Immature natural killer cell (primary cell): ENCODE measurements around the gene POU6F1. TPM values are rescaled to one million over a fixed set of nuclear protein-coding genes. Genes with fewer than 3 reads are reported as not detected.

ENCODE experiments used
- DNase-seq, 3 donors: peaks; one replicate each; pipeline ENCODE4 v3.0.0; 2022; ENCODE audit warnings: mixed read lengths in 1 of 3
- H3K27ac Mint-ChIP-seq, 6 donors: one replicate each; pipeline ENCODE4 v1.8.0; 2020; ENCODE audit warnings: mixed read lengths in 6 of 6, mild to moderate bottlenecking in 5 of 6, inconsistent platforms in 4 of 6, moderate library complexity in 3 of 6
- H3K27me3 Mint-ChIP-seq, 3 donors: one replicate each; pipeline ENCODE4 v1.8.0; 2020 to 2021; ENCODE audit warnings: low read depth in 3 of 3, mild to moderate bottlenecking in 3 of 3, mixed read lengths in 3 of 3, moderate library complexity in 3 of 3, inconsistent platforms in 1 of 3
- H3K36me3 Mint-ChIP-seq, 3 donors: one replicate each; pipeline ENCODE4 v1.8.0; 2020; ENCODE audit warnings: mixed read lengths in 3 of 3, inconsistent platforms in 2 of 3, mild to moderate bottlenecking in 2 of 3
- H3K4me1 Mint-ChIP-seq, 2 donors: one replicate each; pipeline ENCODE4 v1.8.0; 2020; ENCODE audit warnings: inconsistent platforms in 2 of 2, mild to moderate bottlenecking in 2 of 2, mixed read lengths in 2 of 2, moderate library complexity in 1 of 2
- H3K4me3 Mint-ChIP-seq, 5 donors: one replicate each; pipeline ENCODE4 v1.8.0; 2020; ENCODE audit warnings: mild to moderate bottlenecking in 5 of 5, mixed read lengths in 5 of 5, inconsistent platforms in 3 of 5, moderate library complexity in 3 of 5
- H3K9me3 Mint-ChIP-seq, 6 donors: one replicate each; pipeline ENCODE4 v1.8.0; 2020; ENCODE audit warnings: mild to moderate bottlenecking in 6 of 6, mixed read lengths in 6 of 6, inconsistent platforms in 4 of 6, moderate library complexity in 3 of 6
- polyA plus RNA-seq, 3 donors: library from polyadenylated mRNA; unstranded; fragments of 300-500 nt; fragmentation: Illumina TruSeq; gene quantifications; one replicate each; pipeline ENCODE4 v1.2.3, GENCODE V29; 2021

POU6F1 gene
- polyA plus RNA-seq, 3 donors from 2014 or later, result 0.78 to 1.8 (median 0.86) TPM

GRCh38 chr12:51185171-51185717 is 32.6 kb downstream of the POU6F1 start:
- Mint-ChIP-seq H3K27me3 (peaks cover 0 to 4% (median 0%) of the 10 kb centered on the region in 3 donors), H3K36me3 (peaks cover 0 to 4% (median 0%) of the 10 kb centered on the region in 3 donors), H3K9me3 (no peaks in the 10 kb centered on the region), H3K4me3 (no peak overlapping the region), H3K27ac (no peak overlapping the region), H3K4me1 (no peaks in the 10 kb centered on the region)
- DNase-seq, result no peak

GRCh38 chr12:51183816-51184215 is 34.0 kb downstream of the POU6F1 start:
- Mint-ChIP-seq H3K36me3 (no peaks in the 10 kb centered on the region), H3K4me1 (no peaks in the 10 kb centered on the region), H3K4me3 (no peak overlapping the region)

GRCh38 chr12:51183349-51183748 is 34.5 kb downstream of the POU6F1 start:
- Mint-ChIP-seq H3K27ac (no peak overlapping the region), H3K4me3 (no peak overlapping the region), H3K36me3 (no peaks in the 10 kb centered on the region), H3K4me1 (no peaks in the 10 kb centered on the region), H3K27me3 (peaks cover 0 to 4% (median 0%) of the 10 kb centered on the region in 3 donors), H3K9me3 (no peaks in the 10 kb centered on the region)
- DNase-seq, result no peak

More at GRCh38 chr12:51183816-51184215, 34.0 kb downstream of the POU6F1 start:
- H3K9me3 Mint-ChIP-seq, result no peaks in the 10 kb centered on the region
- H3K27ac Mint-ChIP-seq, result no peak overlapping the region
- no peak for DNase-seq
- H3K27me3 Mint-ChIP-seq, result peaks cover 0 to 4% (median 0%) of the 10 kb centered on the region in 3 donors

- no peak overlapping the region for H3K4me3 Mint-ChIP-seq
- H3K9me3 Mint-ChIP-seq, result no peaks in the 10 kb centered on the region
- no peak for DNase-seq
- no peaks in the 10 kb centered on the region for H3K36me3 Mint-ChIP-seq
- no peaks in the 10 kb centered on the region for H3K4me1 Mint-ChIP-seq
- peaks cover 0 to 5% (median 4%) of the 10 kb centered on the region in 3 donors for H3K27me3 Mint-ChIP-seq
- H3K27ac Mint-ChIP-seq, result no peak overlapping the region
These were observed 36.3 kb downstream of the POU6F1 start for GRCh38 chr12:51181558-51181957.

GRCh38 chr12:51177897-51178296 is 40.0 kb downstream of the POU6F1 start:
- H3K4me3 Mint-ChIP-seq, result no peak overlapping the region
- H3K27ac Mint-ChIP-seq, result no peak overlapping the region
- peaks cover 0 to 8% (median 4%) of the 10 kb centered on the region in 3 donors for H3K27me3 Mint-ChIP-seq
- DNase-seq, result no peak
- H3K4me1 Mint-ChIP-seq, result peaks cover 0 to 5% of the 10 kb centered on the region in 2 donors
- H3K36me3 Mint-ChIP-seq, result no peaks in the 10 kb centered on the region
- no peaks in the 10 kb centered on the region for H3K9me3 Mint-ChIP-seq

GRCh38 chr12:51174501-51174900 is 43.4 kb downstream of the POU6F1 start:
- H3K27ac Mint-ChIP-seq, result peak overlapping the region in 4 of 6 donors; percentile 13 to 95 (median 55)
- no peaks in the 10 kb centered on the region for H3K36me3 Mint-ChIP-seq
- H3K9me3 Mint-ChIP-seq, result no peaks in the 10 kb centered on the region
- DNase-seq, result no peak
- H3K4me1 Mint-ChIP-seq, result peaks cover 7 to 9% of the 10 kb centered on the region in 2 donors
- peak overlapping the region in 4 of 5 donors; percentile 53 to 87 (median 84) for H3K4me3 Mint-ChIP-seq
- H3K27me3 Mint-ChIP-seq, result peaks cover 0 to 8% (median 0%) of the 10 kb centered on the region in 3 donors

- peaks cover 11 to 14% of the 10 kb centered on the region in 2 donors for H3K4me1 Mint-ChIP-seq
- H3K9me3 Mint-ChIP-seq, result no peaks in the 10 kb centered on the region
- peak within 1 kb of the TSS in 4 of 5 donors; percentile 83 to 87 (median 84) for H3K4me3 Mint-ChIP-seq
- peaks cover 0 to 6% (median 0%) of the 10 kb centered on the region in 3 donors for H3K27me3 Mint-ChIP-seq
- no peaks in the 10 kb centered on the region for H3K36me3 Mint-ChIP-seq
- H3K27ac Mint-ChIP-seq, result peak within 1 kb of the TSS; percentile 40 to 95 (median 82)
- DNase-seq, result peak; percentile 93
These were observed 45.1 kb downstream of the POU6F1 start, which contains the start of gene TFCP2 for GRCh38 chr12:51172515-51173431. TSS of gene TFCP2 (minus strand) at chr12:51173135. CDS start at chr12:51172422, 713 bp downstream.

- no peak for DNase-seq
- peaks cover 0 to 5% (median 1%) of the 10 kb centered on the region in 3 donors for H3K27me3 Mint-ChIP-seq
- peaks cover 12 to 16% of the 10 kb centered on the region in 2 donors for H3K4me1 Mint-ChIP-seq
- no peaks in the 10 kb centered on the region for H3K9me3 Mint-ChIP-seq
- no peak overlapping the region for H3K4me3 Mint-ChIP-seq
- H3K27ac Mint-ChIP-seq, result no peak overlapping the region
- H3K36me3 Mint-ChIP-seq, result no peaks in the 10 kb centered on the region
These were observed 45.9 kb downstream of the POU6F1 start for GRCh38 chr12:51171884-51172514.

- Mint-ChIP-seq H3K4me1 (peaks cover 36 to 61% of the 10 kb centered on the region in 2 donors), H3K4me3 (no peak overlapping the region), H3K27ac (peak overlapping the region in 2 of 6 donors; percentile 20 to 65), H3K9me3 (no peaks in the 10 kb centered on the region), H3K36me3 (peaks cover 0 to 11% (median 7%) of the 10 kb centered on the region in 3 donors), H3K27me3 (peaks cover 0 to 1% (median 0%) of the 10 kb centered on the region in 3 donors)
- DNase-seq, result no peak
These were observed 54.1 kb downstream of the POU6F1 start for GRCh38 chr12:51163795-51164194.

GRCh38 chr12:51162217-51162616 is 55.6 kb downstream of the POU6F1 start:
- H3K36me3 Mint-ChIP-seq, result peaks cover 0 to 11% (median 7%) of the 10 kb centered on the region in 3 donors
- peaks cover 34 to 61% of the 10 kb centered on the region in 2 donors for H3K4me1 Mint-ChIP-seq
- no peak overlapping the region for H3K4me3 Mint-ChIP-seq
- H3K9me3 Mint-ChIP-seq, result no peaks in the 10 kb centered on the region
- no peak overlapping the region for H3K27ac Mint-ChIP-seq
- no peaks in the 10 kb centered on the region for H3K27me3 Mint-ChIP-seq
- DNase-seq, result no peak

- Mint-ChIP-seq H3K27me3 (no peaks in the 10 kb centered on the region), H3K4me3 (no peak overlapping the region)
These were observed 56.9 kb downstream of the POU6F1 start for GRCh38 chr12:51160814-51161459.

GRCh38 chr12:51156245-51156765 is 61.6 kb downstream of the POU6F1 start:
- Mint-ChIP-seq H3K27ac (peak overlapping the region in 1 of 6 donors; percentile 5), H3K27me3 (no peaks in the 10 kb centered on the region)
- no peak for DNase-seq

More at GRCh38 chr12:51160814-51161459, 56.9 kb downstream of the POU6F1 start:
- Mint-ChIP-seq H3K27ac (no peak overlapping the region), H3K4me1 (peaks cover 30 to 51% of the 10 kb centered on the region in 2 donors), H3K9me3 (no peaks in the 10 kb centered on the region), H3K36me3 (peaks cover 0 to 11% (median 7%) of the 10 kb centered on the region in 3 donors)
- DNase-seq, result no peak

GRCh38 chr12:51152953-51153352 is 64.9 kb downstream of the POU6F1 start:
- H3K27me3 Mint-ChIP-seq, result no peaks in the 10 kb centered on the region
- no peak for DNase-seq
- H3K4me3 Mint-ChIP-seq, result no peak overlapping the region
- H3K9me3 Mint-ChIP-seq, result no peaks in the 10 kb centered on the region
- H3K4me1 Mint-ChIP-seq, result peaks cover 13 to 30% of the 10 kb centered on the region in 2 donors
- H3K27ac Mint-ChIP-seq, result no peak overlapping the region
- H3K36me3 Mint-ChIP-seq, result no peaks in the 10 kb centered on the region

More at GRCh38 chr12:51156245-51156765, 61.6 kb downstream of the POU6F1 start:
- peaks cover 0 to 5% (median 3%) of the 10 kb centered on the region in 3 donors for H3K36me3 Mint-ChIP-seq
- peaks cover 19 to 22% of the 10 kb centered on the region in 2 donors for H3K4me1 Mint-ChIP-seq
- no peaks in the 10 kb centered on the region for H3K9me3 Mint-ChIP-seq
- no peak overlapping the region for H3K4me3 Mint-ChIP-seq
